ENCODE data around the gene TMEM181. TPM values are rescaled to one million over a fixed set of nuclear protein-coding genes. Genes with fewer than 3 reads are reported as not detected.

Gene TMEM181
- total and polyA plus RNA-seq, 2 of the 13 experiments (the other 11 are each of a cell fraction or from before 2014, with no cell fraction given): 59.1 to 108 TPM

GRCh38 chr6:158536084-158536890 lies 23.6 kb upstream of the TMEM181 start (continued):
- TF ChIP-seq PRDM15 (CRISPR knock-in tag; IDR thresholded peaks at IDR 0.05) (peak; percentile 53; the same call in 1 of the 2 replicates), ZIK1 (CRISPR knock-in tag; IDR thresholded peaks at IDR 0.05; ENCODE audit: borderline replicate concordance, low read depth) (peak; percentile 76; the same call in 1 of the 2 replicates), HBP1 (CRISPR knock-in tag; IDR thresholded peaks at IDR 0.05; ENCODE audit: low read depth) (peak; percentile 97), MYC (CRISPR knock-in tag; IDR thresholded peaks at IDR 0.05; ENCODE audit: borderline replicate concordance) (peak; percentile 71; the same call in 1 of the 2 replicates), MXD4 (CRISPR knock-in tag; IDR thresholded peaks at IDR 0.05) (peak; percentile 98), ZNF597 (CRISPR knock-in tag; IDR thresholded peaks at IDR 0.05) (no peak), HMGXB3 (CRISPR knock-in tag; IDR thresholded peaks at IDR 0.05; ENCODE audit: borderline replicate concordance) (peak; percentile 96), ATF1 (CRISPR knock-in tag; IDR thresholded peaks at IDR 0.05) (no peak), MLLT10 (CRISPR knock-in tag; IDR thresholded peaks at IDR 0.05) (no peak), FUBP1 (CRISPR knock-in tag; IDR thresholded peaks at IDR 0.05; ENCODE audit: borderline replicate concordance) (no peak), RFX3 (CRISPR knock-in tag; IDR thresholded peaks at IDR 0.05) (peak; percentile 57), POGZ (CRISPR knock-in tag; IDR thresholded peaks at IDR 0.05) (peak; percentile 56), FLYWCH1 (CRISPR knock-in tag; IDR thresholded peaks at IDR 0.05) (peak; percentile 80; the same call in 1 of the 2 replicates)

Data from HepG2 (cell line).